Liver (tissue), 3 donors: ENCODE results near the gene RTF2.

Experiments used
- ATF3 ChIP-seq: IDR thresholded peaks from 2 replicates; pipeline ENCODE4 v1.6.1; 2016; ENCODE audit warnings: antibody characterized with exemption
- CTCF ChIP-seq: fragments of 150-350 bp; IDR thresholded peaks from 2 replicates; pipeline ENCODE4 v1.5.1; 2017; ENCODE audit warnings: improper control_type of control experiment, low read depth, low read length; ENCODE audit not compliant: missing input control
- HNF4G ChIP-seq: IDR thresholded peaks from 2 replicates; pipeline ENCODE4 v1.6.1; 2016; ENCODE audit warnings: antibody characterized with exemption
- JUND ChIP-seq, 2 donors: IDR thresholded peaks; 2 replicates each; pipeline ENCODE4 v1.6.1; 2016; ENCODE audit warnings: antibody characterized with exemption in 2 of 2
- MAX ChIP-seq: IDR thresholded peaks from 2 replicates; pipeline ENCODE4 v1.6.1; 2016; ENCODE audit warnings: antibody characterized with exemption
- REST ChIP-seq: IDR thresholded peaks from 2 replicates; pipeline ENCODE4 v1.6.1; 2016; ENCODE audit warnings: antibody characterized with exemption, mild to moderate bottlenecking
- YY1 ChIP-seq: IDR thresholded peaks from 2 replicates; pipeline ENCODE4 v1.6.1; 2016; ENCODE audit warnings: antibody characterized with exemption, mild to moderate bottlenecking
- ZBTB33 ChIP-seq: IDR thresholded peaks from 2 replicates; pipeline ENCODE4 v1.6.1; 2016; ENCODE audit warnings: antibody characterized with exemption
- donor health status: healthy.
- donor health status: healthy.

DNA sequence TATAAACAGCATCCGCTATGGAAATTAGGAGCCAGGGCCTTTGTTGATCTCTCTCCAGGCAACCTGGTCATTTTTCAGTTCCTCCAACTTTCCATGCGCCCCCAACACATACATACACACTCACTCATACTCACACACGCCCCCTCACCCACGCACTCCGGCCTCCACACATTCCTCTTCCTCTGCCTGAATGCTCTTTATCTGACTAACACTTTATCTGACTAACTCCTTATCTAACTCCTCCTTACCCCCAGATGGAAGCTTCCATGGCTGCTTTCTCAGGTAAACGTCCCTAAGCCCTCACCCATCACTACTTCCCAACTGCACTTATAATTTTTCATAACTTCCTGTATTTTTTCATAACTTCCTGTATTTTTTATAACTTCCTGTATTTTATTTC lies 38.9 kb upstream of the RTF2 start:
- TF ChIP-seq YY1 (no peak), REST (no peak), CTCF (no peak), MAX (no peak), HNF4G (no peak), JUND (IDR thresholded peaks at IDR 0.05) (no peak), ATF3 (no peak), ZBTB33 (no peak)
